ENCODE measurements around the gene F13A1. TPM values are rescaled to one million over a fixed set of nuclear protein-coding genes. Genes with fewer than 3 reads are reported as not detected.

The F13A1 gene
- total and polyA plus RNA-seq, 12 donors, result 10.5 to 481 (median 157) TPM

GRCh38 chr6:6236730-6237469 lies 83.6 kb downstream of the F13A1 start:
- peak in 1 of 7 donors; percentile 8 for DNase-seq
- Histone ChIP-seq H3K27ac (no peak overlapping the region), H3K4me3 (no peak overlapping the region), H3K9me3 (replicated peaks in 1 of 3) (no peaks in the 10 kb centered on the region), H3K4me1 (replicated peaks in 1 of 2) (no peaks in the 10 kb centered on the region), H3K36me3 (replicated peaks in 1 of 2) (no peaks in the 10 kb centered on the region), H3K27me3 (no peaks in the 10 kb centered on the region)
- intact Hi-C loops (cut with DNase I), result no loop called here
- TF ChIP-seq POLR2A (IDR thresholded peaks at IDR 0.05) (no peak), CTCF (IDR thresholded peaks at IDR 0.05) (no peak)
- 49 to 61% (median 55%) methylated on average over 6 of the region's 6 CpGs for WGBS, 4 donors

DNA sequence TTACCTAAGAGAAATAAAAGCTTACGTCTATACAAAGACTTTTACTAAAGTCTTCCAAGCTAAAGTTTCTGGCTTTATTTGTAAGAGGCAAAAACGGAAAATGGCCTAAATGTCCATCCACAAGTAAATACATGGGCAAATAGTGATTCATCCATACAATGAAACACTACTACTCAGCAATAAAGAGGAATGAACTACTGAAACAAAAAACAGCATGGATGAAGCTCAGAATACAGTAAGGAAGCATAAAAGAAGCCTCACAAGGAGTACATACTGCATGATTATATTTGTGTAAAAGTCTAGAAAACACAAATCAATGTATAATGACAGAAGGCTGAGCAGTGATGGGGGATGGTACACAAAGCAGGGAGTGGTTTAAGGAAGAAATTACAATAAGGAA lies 84.7 kb downstream of the F13A1 start:
- Histone ChIP-seq H3K4me3 (no peak overlapping the region), H3K27me3 (no peaks in the 10 kb centered on the region), H3K36me3 (replicated peaks in 1 of 2) (no peaks in the 10 kb centered on the region), H3K4me1 (replicated peaks in 1 of 2) (no peaks in the 10 kb centered on the region), H3K9me3 (replicated peaks in 1 of 3) (no peaks in the 10 kb centered on the region), H3K27ac (no peak overlapping the region)
- intact Hi-C loops (cut with DNase I), result no loop called here
- 68 to 77% (median 69%) methylated on average over 2 of the region's 2 CpGs for WGBS, 4 donors
- no peak for DNase-seq
- no peak for TF ChIP-seq POLR2A (IDR thresholded peaks at IDR 0.05)
- TF ChIP-seq CTCF (IDR thresholded peaks at IDR 0.05), result no peak

DNA sequence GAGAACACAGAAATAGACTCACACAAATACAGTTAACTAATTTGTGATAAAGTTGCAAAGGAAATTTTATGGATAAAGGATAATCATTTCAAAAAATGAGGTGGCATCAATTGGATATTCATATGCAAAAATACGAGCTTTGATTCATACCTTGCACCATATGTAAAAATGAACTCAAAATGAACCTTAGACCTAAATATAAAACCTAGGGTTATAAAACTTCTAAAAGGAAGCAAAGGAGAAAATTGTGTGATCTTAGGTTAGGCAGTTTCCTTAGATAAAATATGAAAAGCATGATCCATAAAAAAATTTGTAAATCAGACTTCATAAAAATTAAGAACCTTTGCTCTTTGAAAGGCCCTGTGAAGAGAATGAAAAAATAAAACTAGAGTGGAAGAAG lies 85.5 kb downstream of the F13A1 start:
- Histone ChIP-seq H3K4me1 (replicated peaks in 1 of 2) (no peaks in the 10 kb centered on the region), H3K36me3 (replicated peaks in 1 of 2) (no peaks in the 10 kb centered on the region), H3K27me3 (no peaks in the 10 kb centered on the region), H3K4me3 (no peak overlapping the region), H3K27ac (no peak overlapping the region), H3K9me3 (replicated peaks in 1 of 3) (no peaks in the 10 kb centered on the region)
- no peak for DNase-seq
- 57 to 65% (median 62%) methylated on average over 1 of the region's 1 CpG for WGBS, 4 donors
- intact Hi-C loops (cut with DNase I), result no loop called here
- TF ChIP-seq CTCF (IDR thresholded peaks at IDR 0.05) (no peak), POLR2A (IDR thresholded peaks at IDR 0.05) (no peak)

DNA sequence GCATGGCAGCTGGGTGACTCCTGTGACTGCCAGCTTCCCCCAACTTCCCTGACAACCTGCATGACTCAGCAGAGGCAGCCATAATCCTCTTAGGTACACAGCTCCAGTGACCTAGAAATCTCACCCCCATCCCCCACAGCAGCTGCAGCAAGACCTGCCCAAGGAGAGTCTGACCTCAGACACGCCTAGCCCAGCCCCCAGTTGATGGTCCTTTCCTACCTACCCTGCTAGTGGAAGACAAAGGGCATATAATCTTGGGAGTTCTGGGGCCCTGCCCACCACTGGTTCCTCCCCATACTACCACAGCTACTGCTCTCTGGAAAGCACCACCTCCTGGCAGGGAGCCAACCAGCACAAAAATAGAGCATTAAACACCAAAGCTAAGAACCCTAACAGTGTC lies 90.2 kb downstream of the F13A1 start:
- DNase-seq, result no peak
- no peaks in the 10 kb centered on the region for H3K9me3 ChIP-seq (replicated peaks in 1 of 3)
- H3K4me3 ChIP-seq, result no peak overlapping the region
- TF ChIP-seq POLR2A (IDR thresholded peaks at IDR 0.05), result no peak
- no peak for TF ChIP-seq CTCF (IDR thresholded peaks at IDR 0.05)
- no peak overlapping the region for H3K27ac ChIP-seq
- WGBS, 4 donors, result 40 to 69% (median 62%) methylated on average over 1 of the region's 1 CpG; no CpG with 5 or more reads in 1 of the 4 donors
- no peaks in the 10 kb centered on the region for H3K36me3 ChIP-seq (replicated peaks in 1 of 2)
- no peaks in the 10 kb centered on the region for H3K27me3 ChIP-seq
- no peaks in the 10 kb centered on the region for H3K4me1 ChIP-seq (replicated peaks in 1 of 2)
- intact Hi-C loops (cut with DNase I), result no loop called here
